GM21786 (cell line): ENCODE results near the gene CHMP4B.

Source experiments
- ATAC-seq: cut with Tn5 transposase; IDR thresholded peaks from one replicate; pipeline ENCODE4 v1.9.1; 2021; ENCODE audit not compliant: unreplicated experiment

The CHMP4B gene

DNA sequence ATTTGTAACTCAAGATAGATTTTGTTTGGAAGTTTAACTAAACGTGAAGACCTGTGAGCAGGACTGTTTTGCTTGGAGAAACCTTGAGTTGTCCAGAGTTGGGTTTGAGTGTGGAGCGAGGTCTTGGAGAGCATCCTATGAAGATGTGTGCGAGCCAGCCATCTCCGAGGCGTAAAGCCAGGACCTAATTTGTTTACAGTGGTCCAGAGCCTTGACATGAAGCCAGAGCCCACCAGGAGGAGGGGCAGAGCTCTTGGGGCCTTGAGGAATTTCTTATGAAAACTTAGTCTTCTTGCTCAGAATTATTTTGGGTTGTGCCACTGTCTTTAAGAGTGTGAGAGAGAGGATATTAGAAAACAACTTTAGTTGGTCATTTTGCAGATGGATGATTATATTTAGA is 6.3 kb downstream of the CHMP4B start:
- no peak for ATAC-seq

DNA sequence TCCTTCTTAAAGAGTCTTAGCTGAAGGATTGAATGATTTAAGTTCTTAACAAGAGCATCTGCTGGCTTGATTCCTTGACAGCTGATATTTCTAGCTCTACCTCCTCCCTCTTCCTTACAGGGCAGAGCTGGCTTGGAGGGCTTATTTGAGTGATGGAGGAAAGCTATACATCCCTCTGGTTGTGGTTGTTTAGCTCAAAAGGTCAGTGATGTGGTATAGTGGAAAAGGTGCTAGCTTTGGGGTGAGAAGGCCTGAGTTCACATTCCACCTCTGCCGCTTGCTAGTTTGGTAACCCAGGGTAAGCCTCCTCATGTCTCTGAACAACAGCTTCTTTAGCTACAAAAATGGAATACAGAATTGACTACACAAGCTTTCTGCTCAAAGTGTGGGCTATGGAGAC is 8.3 kb downstream of the CHMP4B start:
- ATAC-seq = no peak

DNA sequence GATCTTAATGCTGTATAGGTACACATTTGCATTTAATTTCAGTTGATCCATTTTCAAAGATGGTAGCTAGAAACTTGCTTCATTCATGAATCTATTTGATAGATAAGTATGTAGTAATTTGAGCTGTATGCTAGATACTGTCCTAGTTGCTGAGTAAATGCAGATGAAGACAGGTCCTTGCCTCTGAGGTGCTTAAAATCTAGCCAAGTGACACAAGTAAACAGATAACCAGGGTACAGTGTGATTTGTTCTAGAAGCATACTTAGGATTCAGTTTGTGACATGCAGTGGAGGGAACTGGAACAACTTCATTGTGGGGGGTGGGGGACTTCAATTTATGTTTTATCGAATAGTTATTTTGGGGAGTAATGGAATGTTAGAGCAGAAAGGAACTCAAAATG is 9.2 kb downstream of the CHMP4B start:
- no peak for ATAC-seq

DNA sequence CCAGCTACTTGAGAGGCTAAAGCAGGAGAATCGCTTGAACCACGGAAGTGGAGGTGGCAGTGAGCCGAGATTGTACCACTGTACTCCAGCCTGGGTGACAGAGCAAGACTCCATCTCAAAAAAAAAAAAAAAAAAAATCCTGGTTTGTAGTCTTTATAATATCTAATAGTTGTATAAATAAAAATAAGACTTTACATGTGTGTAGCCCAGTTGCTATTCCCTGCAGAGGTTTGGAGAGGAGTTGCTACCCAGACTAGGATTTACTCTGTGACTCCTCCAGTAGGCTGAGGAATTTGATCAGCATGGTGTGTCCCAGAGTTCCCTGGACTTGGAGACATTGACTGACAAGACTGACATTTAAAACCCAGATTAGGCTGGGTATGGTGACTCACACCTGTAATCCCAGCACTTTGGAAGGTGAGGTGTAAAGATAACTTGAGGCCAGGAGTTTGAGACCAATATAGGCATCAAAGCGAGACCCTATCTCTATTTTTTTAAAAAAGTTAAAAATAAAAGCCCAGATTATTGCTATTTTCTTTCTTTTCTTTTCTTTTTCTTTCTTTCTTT is 10.2 kb downstream of the CHMP4B start:
- ATAC-seq = no peak

DNA sequence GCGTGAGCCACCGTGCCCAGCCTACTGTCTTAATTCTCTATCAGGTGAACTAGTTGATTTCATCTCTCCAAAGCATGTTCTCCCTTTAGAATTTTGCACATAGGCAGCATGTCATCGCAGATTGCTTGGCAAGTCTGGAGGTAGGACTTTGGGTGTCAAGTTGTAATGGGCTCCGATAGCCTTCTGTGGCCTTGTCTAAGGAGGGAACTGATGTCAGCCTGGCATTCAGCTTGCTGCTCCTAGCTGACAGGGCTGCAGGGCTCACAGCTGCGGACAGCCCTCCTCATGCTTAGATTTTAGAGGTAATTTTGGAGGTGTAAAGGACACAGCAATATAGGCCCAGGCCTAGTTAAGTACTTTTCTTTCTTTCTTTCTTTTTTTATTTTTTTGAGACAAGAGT is 11.3 kb downstream of the CHMP4B start:
- no peak for ATAC-seq

DNA sequence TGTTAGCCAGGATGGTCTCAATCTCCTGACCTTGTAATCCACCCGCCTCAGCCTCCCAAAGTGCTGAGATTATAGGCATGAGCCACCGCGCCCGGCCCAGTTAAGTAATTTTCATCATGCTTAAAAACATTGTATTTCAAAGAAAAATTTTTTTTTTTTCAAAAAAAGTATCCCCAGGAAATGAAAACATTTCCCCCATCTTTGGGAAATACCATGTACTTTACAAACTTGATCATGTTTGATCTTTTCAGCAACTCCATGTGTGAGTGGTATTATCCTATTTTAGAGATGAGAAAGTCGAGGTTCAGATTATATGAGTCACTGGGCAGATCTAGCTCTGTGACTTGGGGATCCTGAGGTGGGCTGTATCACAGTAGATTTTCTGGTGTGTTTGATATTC is 11.8 kb downstream of the CHMP4B start:
- ATAC-seq = no peak

DNA sequence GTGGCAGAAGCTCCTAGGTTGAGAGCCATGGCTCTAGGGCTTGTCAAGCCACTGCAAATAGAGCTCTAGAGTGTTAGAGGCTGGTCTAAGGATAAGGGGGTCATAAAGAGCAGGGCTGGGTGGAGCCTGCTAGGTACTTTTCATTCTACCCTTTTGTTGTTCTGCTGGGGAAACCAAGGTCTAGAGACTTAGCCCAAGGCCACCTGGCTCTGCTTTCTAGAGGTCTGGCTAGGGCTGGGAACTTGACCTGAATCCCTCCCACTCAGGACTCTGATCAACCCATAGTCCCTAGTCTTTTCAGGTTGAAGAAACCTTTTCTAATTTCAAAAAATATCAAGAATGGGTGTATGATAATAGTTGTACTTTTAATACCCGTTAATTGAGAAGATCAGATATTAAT is 13.7 kb downstream of the CHMP4B start:
- no peak for ATAC-seq

DNA sequence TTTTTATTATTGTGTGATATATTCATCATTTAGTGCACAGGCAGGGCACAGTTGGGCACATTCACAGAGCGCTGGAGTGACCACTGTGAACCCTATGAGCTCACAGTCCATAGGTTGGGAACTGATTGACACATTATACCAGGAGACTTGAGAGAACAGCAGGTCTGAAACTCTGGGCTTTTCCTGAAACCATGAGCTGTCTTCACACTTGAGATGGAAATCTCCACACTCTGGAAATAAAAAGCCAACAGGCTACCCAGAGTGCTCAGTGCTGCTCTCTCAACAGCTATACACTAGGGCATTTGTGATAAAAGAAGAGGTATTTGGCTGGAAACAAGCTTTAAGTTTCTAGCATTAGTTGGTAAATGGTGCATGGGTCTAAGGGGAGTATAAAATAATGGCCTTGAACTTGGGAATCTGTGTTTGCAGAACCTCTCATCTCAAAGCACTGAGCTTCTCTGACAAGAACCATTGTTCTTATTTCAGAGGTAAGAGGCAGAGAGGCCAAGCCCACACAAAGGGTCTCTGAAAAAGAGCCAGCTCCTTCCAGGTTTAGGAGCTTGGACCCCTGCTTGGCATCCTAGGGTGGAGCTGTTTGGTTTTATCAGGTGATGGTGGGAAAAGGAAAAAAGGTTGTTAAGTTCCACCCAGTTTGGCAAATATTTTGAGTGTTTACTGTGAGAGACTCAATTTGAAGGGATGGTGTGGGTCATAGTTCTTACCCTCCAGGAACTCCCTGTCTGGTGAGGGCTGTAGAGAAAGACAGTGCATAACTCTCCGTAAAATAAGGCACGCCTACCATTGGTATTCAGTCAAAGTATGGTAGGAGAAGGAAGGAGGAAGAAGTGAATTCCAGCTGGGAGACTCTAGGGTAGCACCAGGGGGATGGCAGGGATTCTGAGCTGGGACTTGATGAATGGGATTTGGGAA is 14.5 kb downstream of the CHMP4B start:
- no peak for ATAC-seq

DNA sequence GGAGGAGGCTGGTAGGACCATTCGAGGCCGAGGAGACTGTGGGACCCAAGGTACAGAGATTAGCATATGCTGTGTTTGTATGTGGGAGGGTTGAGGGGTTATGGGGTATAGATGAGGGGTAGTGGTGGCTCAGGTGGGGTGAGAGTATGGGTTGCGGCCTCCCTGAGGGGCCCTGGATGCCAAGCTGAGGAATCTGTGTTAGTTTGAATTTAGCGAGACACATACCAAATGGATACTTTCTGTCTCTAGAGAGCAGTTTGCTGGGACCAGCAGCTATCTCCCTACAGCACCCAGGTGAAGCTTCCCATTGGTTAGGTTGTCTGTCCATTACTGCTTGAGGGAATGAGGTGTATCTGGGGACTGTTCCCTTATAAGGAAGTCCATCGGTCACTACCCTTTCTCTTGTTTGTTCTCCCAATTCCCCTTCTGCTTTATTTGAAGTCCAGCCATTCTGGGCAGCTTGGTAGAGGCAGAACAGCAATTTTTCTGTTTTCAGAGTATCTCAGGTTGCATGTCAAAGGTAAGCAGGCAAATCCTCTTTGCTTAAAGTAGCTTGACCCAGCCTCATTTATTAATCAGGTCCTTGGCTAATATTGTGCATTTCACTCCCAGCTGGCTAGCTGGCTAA is 15.2 kb downstream of the CHMP4B start:
- ATAC-seq = no peak

DNA sequence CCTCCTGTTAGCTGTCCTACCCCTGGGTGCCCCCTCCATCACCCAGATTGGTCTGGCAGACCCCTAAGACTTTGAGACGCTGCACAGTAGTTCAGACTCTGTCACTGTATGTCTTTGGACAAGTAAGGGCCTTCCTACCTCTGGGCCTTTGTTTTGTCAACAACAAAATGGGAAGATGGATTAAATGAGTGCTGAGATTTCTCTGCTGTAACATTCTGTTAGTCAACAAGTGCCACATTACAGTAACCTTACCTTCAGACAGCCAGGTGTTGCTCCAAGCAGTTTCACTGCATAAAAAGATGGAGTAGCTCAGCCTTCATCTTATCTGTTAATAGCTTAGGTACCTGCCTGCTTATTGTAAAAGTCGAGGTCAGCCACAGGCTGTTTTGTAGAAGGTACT is 16.0 kb downstream of the CHMP4B start:
- ATAC-seq = no peak

DNA sequence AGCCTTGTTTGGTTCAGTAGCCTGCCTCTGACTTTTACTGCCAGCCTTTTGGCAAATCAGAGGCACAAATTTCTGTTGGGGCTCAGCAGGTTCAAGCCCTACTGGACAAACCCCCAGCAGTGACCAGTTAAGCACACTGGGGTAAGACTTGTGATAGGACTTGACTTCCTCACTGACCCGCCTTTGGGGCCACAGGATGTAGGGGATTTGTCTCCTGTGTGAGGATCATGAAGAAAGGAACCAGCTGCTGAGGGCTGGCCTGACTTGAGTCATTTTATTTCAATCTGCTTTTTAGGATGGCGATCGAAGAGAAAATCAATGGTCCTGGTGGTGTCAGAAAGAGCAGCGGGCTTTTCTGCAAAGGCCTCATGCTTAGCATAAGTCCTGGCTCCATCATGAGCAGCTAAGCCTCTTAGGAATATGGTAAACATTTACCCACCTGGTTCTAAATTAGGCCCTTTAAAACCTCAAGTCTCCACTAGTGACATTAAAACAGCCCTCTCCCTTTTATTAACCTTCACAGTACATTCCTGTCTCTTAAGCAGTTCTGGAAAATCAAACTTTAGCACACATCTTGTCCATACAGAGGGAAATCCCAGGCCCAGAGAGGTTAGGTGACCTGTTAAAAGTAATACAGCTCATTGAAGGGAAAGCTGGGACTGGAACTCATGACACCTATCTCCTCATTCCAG is 16.6 kb downstream of the CHMP4B start:
- no peak for ATAC-seq

DNA sequence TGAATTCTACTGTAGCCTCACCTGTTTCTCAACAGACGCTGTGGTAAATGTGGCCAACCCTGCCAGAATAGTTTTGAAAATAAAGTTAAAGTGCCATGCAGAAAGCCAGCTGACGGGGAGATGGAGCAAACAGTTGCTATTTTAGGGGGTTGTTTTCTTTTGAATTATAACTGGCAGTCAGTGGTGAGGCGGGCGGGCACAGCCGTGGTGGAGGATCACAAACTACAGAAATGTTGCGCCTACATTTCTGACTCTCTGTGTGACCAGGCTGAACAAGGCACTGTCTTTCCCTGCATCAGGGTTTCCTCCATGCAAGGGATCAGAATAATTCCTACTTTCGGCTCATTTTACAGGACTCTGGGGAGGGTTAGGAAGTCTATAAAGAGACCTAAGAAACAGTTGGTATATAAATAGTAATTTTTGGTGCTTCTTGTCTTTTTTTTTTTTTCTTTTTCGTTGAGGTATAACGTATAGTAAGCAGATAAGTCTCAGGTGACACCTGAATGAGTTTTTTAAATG is 17.2 kb downstream of the CHMP4B start:
- no peak for ATAC-seq

DNA sequence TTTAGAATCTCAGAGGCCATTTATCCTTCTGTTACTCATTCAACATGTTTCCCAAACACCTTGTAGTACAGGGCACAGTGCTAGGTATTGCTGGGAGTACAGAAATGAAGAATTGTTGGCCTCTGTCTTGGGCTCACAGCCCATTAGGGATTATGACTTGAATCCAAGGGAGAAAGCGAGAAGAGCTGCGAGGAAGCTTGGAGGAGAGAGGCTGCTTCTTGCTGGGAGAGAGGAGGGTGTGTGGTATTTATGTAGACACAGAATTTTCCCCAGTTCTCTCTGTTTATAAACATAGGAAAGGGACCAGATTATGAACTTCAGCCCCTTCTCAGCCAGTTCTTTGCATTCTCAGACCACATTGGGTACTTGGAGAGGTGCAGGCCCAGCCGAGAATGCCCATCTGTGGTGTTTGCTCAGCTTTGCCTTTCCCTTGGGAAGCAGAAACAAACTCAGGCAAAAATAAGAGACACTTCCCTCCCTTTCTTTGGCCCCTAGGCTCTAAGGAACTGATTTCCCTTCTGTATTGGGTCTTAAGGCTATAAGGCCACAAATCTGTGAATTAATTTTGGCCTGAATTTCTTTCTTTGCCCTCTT is 17.9 kb downstream of the CHMP4B start:
- ATAC-seq = no peak

DNA sequence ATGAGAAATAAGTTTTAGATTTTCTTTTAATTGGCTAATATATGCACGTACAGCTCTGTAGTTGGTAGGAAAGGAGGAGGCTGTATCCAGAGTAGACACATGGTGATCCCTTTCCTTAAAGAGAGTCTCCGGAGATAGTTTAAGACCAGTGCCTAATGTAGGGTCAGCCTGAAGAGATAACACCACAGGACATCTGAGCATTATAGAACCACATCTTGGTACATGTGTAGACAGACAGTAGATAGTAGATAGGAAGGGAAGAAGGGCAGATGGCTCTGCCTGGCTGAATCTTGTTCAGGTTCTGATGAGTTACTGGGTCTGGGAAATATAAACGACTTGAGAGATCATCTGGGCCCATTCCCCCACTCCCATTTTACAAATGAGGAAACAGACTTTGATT is 18.5 kb downstream of the CHMP4B start:
- ATAC-seq = no peak

DNA sequence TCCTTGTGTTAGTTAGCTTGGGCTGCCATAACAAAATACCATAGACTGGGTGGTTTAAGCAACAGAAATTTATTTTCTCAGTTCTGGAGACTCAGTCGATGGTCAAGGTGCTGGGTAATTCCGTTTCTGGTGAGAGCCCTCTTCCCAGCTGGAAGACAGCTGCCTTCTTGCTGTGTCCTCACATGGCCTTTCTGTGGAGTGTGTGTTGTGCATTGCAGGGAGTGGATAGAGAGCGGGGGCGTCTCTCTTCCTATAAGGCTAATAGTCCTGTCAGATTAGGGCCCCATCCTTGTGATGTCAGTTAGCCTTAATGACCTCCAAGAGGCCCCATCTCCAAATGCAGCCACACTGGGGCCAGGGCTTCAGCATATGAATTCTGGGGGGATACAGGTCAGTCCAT is 19.2 kb downstream of the CHMP4B start:
- no peak for ATAC-seq

DNA sequence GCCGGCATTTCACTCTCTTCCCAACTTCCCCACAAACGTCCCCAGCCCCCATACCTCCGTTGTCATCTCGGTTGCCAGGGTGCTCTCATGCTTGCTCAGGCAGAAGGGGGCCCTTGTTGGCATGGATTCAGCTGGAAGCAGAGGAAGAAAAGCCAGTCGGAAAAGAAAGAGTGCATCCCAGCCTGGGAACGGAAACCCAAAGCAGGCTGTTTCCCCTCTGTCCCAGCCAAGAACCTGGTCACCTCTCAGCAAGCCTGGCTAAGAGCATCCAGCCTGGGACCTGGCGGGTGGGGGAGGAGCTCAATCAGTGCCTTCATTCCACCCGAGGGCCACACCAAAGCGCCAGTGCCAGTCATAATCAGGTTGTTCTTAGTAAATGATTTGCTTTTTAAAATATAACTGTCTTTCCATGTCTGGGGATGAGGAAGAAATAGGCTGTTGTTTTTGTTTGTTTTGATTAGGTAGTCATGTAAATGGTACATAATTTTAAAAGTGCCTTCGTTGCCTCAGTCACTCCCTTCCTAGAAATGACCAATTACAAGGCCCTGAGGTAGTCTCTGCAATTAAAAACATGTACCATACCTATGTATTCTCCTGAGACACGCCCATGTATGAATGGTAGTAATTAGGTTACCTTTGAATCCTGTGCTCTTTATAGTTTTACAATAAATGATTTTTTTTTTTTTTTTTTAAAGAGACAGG is 21.1 kb downstream of the CHMP4B start:
- no peak for ATAC-seq

DNA sequence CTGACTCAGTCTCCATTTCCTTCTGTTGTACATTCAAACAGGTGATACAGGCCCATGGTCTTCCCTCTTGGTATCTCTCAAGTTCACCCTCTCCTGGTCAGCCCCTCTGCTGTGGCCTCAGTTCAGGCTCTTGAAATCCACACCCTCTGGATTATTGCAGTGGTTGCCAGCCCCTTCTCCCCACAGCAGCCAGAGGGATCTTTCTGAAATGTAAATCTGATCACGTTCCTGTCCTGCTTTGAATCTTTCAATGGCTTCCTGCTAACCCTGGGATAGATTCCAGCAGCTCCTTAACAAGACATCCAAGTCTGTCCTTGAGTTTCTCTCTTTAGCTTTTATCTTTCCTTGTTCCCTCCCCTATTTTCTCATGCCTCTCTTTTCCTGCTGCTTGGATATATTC is 22.2 kb downstream of the CHMP4B start:
- no peak for ATAC-seq

DNA sequence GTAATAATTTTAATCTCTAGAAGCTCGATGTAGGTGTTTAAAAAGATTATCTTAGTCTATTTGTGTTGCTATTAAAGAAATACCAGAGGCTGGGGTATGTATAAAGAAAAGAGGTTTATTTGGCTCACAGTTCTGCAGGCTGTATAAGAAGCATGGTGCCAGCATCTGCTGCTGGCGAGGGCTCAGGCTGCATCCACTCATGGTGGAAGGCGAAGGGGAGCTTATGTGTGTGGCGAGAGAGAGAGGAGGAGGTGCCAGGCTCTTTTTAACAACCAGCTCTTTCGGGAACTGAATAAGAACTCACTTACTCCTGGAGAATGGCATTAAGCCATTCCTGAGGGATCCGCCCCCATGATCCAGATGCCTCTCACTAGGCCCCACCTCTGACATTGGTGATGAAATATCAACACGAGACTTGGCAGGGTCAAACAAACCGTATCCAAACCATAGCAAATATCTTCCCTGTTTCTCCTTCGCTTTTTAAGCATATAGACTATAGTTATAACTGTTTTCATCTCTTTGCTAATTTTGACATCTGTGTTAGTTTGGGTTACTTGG is 24.5 kb downstream of the CHMP4B start:
- no peak for ATAC-seq

DNA sequence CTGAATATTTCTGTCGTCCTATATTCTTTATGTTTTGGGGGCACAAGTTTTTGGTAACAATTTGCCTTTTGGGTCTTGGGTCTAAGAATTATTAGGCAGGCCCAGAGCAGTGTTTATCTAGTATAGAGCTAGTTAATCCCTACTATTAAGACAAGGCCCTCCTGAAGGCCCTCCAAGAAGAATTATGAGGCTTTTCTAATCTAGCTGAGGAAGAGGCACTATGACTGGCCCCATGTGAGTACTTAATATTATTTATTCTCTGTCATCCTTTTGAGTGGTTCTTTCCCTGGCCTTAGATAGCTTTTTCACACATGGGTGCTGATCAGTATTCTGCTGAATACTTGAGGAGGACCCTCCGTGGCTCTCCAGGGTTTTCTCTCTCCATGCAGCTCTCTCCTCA is 25.1 kb downstream of the CHMP4B start:
- ATAC-seq = no peak
